GM12891 (cell line): ENCODE results near the gene C5orf15.

Experiments
- PAX5 ChIP-seq: IDR thresholded peaks from 2 replicates; pipeline ENCODE4 v1.6.1; 2011; ENCODE audit warnings: low read length, moderate library complexity, mild to moderate bottlenecking; ENCODE audit not compliant: insufficient read depth, severe bottlenecking
- POLR2A ChIP-seq: IDR thresholded peaks from 2 replicates; pipeline ENCODE4 v1.6.1; 2011; ENCODE audit warnings: low read depth, low read length, control low read depth
- POLR2AphosphoS5 ChIP-seq: IDR thresholded peaks from 2 replicates; pipeline ENCODE4 v1.6.1; 2011; ENCODE audit warnings: low read depth, low read length, control low read depth
- POU2F2 ChIP-seq: IDR thresholded peaks from 2 replicates; pipeline ENCODE4 v1.6.1; 2011; ENCODE audit warnings: low read depth, mild to moderate bottlenecking, control low read depth, low read length, moderate library complexity
- SPI1 ChIP-seq: IDR thresholded peaks from 2 replicates; pipeline ENCODE4 v1.6.1; 2011; ENCODE audit warnings: low read depth, low read length, control low read depth
- TAF1 ChIP-seq: IDR thresholded peaks from 2 replicates; pipeline ENCODE4 v1.6.1; 2011; ENCODE audit warnings: low read depth, low read length, control low read depth

DNA sequence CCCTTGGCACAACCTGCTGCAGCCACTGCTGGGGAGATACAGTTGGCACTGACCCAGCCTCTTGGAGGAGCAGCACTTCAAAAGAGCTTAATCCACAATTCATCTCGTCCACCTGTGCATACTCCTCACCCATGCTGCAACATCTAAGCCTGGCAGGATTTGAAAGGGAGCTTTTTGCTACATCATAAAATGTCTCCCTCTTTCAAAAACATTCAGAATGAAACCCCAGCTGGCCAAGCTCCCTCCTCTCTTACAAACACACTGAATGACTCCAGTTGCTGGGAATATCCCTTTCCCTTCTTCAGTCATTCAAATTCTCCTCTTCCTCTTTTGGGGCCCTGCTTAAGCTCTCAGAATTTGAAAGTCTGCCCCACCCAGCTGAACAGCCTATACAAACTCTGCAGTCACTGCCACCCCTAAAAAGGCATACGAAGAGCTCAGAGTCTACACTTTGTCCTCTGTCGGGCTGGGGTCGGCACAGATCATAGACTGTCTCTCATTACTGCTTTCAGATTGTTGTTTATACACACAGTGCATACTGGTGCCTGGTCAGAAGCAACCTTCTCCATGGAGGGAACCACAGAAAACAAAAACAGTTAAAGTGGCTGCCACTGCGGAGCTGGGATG, 8.8 kb upstream of the C5orf15 start:
- no peak for TF ChIP-seq POU2F2
- no peak for TF ChIP-seq POLR2A
- no peak for TF ChIP-seq TAF1
- no peak for TF ChIP-seq POLR2AphosphoS5
- no peak for TF ChIP-seq PAX5
- peak; percentile 86 for TF ChIP-seq SPI1
